GM20431 (cell line): ENCODE measurements around the gene CHST11.
"Not testable (repeated sequence)": the region's sequence is repeated elsewhere in the genome, so short reads cannot be mapped to it uniquely, and the experiment has no call there.

Experiments
- in situ Hi-C: fragments of 300-500 bp; cut with MseI, MboI; formaldehyde crosslinking; loops from one replicate; pipeline ENCODE4 v1.15.0; 2020; ENCODE audit warnings: low sequenced_read_pairs; ENCODE audit not compliant: unreplicated experiment

CHST11 gene

GRCh38 chr12:104792570-104792969 lies 335.8 kb downstream of the CHST11 start:
- in situ Hi-C loops, result no loop called here

GRCh38 chr12:104793285-104793684 lies 336.5 kb downstream of the CHST11 start:
- in situ Hi-C loops, result no loop called here

DNA sequence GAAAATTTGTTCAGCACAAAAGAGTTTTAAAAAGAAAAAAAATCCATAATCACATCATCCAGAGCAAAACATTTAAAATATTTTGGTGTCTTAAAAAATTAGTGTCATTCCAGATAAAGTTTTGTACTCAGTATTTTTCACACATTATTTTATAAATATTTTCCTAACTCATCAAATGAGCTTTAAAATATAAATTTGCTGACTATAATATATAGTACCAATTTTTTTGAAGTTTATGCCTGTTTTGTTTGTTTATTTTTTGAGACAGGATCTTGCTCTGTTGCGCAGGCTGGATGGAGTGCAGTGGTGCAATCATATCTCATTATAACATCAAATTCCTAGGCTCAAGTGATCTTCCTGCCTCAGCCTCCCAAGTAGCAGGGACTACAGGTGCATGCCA lies 337.2 kb downstream of the CHST11 start:
- in situ Hi-C loops, result no loop called here

DNA sequence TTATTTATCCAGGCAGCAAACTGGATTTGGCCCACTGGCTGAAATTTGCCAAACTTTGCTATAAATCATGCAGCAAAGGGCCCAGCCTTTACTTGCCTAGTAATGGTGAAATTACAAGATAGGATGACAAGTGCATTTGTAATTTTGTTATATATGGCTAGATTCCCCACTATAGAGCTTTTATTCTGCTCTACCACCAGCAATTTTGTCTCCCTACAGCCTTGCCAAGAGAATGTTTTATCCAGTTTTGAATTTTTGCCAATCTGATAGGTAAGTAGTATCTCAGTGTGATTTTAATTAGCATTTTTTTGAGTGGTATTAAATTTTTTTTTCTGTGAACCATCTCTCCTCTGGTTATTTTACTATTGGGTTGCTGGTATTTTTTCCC lies 339.7 kb downstream of the CHST11 start:
- in situ Hi-C loops, result no loop called here

- in situ Hi-C loops, result no loop called here
These were observed 342.7 kb downstream of the CHST11 start for GRCh38 chr12:104799458-104799857.

GRCh38 chr12:104801005-104801404 lies 344.3 kb downstream of the CHST11 start:
- in situ Hi-C loops, result no loop called here

DNA sequence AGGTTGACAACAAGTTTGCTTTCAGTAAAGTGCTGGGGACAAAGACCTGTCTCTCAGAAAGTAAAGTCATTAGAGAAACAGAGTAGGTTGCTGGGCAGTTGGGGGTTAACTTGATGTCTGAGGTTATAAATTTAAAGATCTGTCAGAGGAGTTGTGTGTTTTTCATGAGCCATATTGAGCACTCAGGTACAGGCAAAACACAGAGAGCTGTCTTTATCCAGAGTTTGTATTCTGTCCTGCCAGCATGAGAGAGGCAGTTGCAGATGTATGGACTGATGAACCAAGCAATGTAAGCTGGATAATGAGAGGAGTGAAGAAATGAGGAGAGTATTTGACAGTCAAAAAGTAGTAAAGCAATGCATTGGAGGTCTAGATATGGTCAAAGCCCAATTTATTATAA lies 344.7 kb downstream of the CHST11 start:
- in situ Hi-C loops, result no loop called here

DNA sequence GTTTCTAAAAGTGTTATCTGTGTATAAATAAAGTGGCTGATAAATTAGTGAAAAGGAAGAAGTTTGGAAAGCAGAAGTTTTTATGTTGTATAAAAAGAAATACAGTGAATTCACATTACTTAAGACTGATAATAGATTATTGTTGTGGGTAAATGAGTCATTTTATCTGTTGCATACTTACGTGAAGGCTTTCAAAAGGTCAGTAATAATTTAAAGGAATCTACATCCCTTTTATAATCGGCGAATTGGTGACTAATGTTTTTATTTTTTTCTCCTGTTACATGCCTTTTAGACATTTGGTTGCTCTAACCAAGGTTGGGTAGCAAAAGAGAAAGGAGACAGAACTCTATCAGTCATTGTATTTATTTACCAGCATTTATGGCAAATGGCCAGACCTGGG lies 345.5 kb downstream of the CHST11 start:
- in situ Hi-C loops, result no loop called here

DNA sequence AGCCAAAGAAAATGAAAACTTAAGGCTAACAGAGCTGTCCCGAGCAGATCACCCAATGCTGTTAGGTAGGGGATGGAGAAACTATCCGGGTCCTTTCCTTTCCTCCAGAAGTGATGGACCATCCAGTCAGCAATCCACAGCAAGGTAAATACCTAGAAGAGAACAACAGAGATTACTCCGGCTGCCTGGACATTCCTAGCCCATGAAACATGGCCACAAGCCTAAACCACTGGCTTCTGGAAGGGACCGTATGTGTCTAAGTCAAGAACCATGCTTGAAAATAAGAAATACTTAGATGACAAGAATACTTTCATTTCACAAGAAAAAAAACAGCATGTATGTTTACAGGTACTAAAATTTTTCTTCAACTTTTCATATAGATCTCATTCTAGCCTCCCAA lies 348.4 kb downstream of the CHST11 start:
- in situ Hi-C loops, result no loop called here

DNA sequence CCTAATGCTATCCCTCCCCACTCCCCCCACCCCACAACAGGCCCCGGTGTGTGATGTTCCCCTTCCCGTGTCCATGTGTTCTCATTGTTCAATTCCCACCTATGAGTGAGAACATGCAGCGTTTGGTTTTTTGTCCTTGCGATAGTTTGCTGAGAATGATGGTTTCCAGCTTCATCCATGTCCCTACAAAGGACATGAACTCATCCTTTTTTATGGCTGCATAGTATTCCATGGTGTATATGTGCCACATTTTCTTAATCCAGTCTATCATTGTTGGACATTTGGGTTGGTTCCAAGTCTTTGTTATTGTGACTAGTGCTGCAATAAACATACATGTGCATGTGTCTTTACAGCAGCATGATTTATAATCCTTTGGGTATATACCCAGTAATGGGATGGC lies 349.4 kb downstream of the CHST11 start:
- in situ Hi-C loops, result not testable (repeated sequence)

DNA sequence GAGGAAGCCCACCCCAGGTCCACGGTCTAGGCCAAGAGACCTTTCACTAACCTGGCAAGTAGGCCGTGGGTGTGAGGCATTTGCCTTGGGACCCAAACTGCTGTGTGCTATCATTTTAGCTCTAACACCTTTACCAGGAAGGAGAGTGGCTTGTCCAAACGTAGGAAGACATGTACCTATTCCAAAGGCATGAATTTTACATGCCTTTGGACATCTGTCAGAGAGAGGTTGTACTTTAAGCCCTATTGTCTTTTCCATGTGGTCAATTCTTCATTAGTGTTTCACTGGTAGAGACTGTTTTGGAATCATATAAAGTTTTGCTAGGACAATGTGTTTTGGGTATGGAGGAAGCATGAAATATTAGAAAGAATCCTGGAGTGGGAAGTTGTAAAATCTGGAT lies 352.5 kb downstream of the CHST11 start:
- in situ Hi-C loops, result no loop called here

DNA sequence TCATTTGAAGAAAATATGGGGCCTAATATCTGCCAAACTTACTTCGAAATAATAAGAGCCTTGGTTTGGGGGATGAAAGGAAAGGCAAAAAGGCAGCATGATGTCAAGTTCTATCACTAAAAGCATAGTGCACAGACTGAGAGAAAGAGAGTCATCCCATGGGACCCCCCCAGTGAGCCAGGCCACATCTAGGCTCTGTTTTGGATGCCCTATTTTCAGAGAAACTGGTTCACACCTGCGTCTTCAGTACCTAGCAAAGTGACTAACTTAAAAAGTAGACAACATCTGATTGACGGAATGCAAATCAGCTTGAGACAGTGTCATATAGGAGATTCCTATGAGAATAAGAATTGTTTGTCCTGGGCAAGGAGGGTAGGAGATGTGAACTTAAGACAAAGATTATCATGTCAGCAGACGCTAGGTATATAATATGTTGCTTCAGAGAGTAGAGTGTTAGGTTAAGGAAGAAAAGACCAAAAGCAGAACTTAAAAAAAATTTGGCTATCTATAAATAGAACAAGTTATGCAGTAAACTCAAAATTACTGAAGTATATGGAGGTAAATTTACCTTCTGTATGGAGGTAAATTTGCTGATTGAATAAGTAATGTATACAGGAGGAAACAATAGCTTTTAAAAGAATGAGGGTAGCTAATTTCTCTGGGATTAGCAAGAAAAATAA lies 353.1 kb downstream of the CHST11 start:
- in situ Hi-C loops, result no loop called here
